Esophagus muscularis mucosa (tissue), 4 donors: ENCODE results near the gene CD34. TPM values are rescaled to one million over a fixed set of nuclear protein-coding genes. Genes with fewer than 3 reads are reported as not detected.

Source experiments
- DNase-seq: peaks from one replicate; pipeline ENCODE4 v3.0.0-alpha.2; 2017; ENCODE audit errors: extremely low spot score
- H3K27ac ChIP-seq, 4 donors: fragments of 200-600 bp; sonication (generic); replicated peaks in 1 of 4; 1 replicate in 3 of 4; 2 replicates in 1 of 4; pipeline ENCODE4 v1.5.1; 2016 to 2019; ENCODE audit warnings: mild to moderate bottlenecking in 1 of 4
- H3K27me3 ChIP-seq, 4 donors: fragments of 200-600 bp; sonication (generic); one replicate each; pipeline versions ENCODE4 v1.5.1 to v1.6.0; 2016 to 2019
- H3K36me3 ChIP-seq, 4 donors: fragments of 200-600 bp; sonication (generic); one replicate each; pipeline ENCODE4 v1.5.1; 2016 to 2019
- H3K4me1 ChIP-seq, 4 donors: fragments of 200-600 bp; sonication (generic); one replicate each; pipeline ENCODE4 v1.5.1; 2016 to 2019
- H3K4me3 ChIP-seq, 4 donors: fragments of 200-600 bp; sonication (generic); 1 replicate in 2 of 4; 2 replicates in 2 of 4; pipeline ENCODE4 v1.5.1; 2016 to 2019; ENCODE audit warnings: mild to moderate bottlenecking in 4 of 4, moderate library complexity in 1 of 4
- H3K9me3 ChIP-seq, 4 donors: fragments of 200-600 bp; sonication (generic); 1 replicate in 3 of 4; 2 replicates in 1 of 4; pipeline ENCODE4 v1.5.1; 2016 to 2019
- CTCF ChIP-seq, 3 experiments: fragments of 200-600 bp in 2 of 3; fragments of 450-650 bp in 1 of 3; sonication (generic) in 2 of 3; IDR thresholded peaks; one replicate each; pipeline ENCODE4 v1.5.1; 2017 to 2019; ENCODE audit warnings: antibody characterized with exemption in 3 of 3, mild to moderate bottlenecking in 2 of 3, moderate library complexity in 1 of 3
- EP300 ChIP-seq: sonication (generic); formaldehyde crosslinking; IDR thresholded peaks from one replicate; pipeline ENCODE4 v1.6.1; 2017; ENCODE audit warnings: antibody characterized with exemption
- POLR2A ChIP-seq: fragments of 450-650 bp; IDR thresholded peaks from one replicate; pipeline ENCODE4 v1.6.1; 2017; ENCODE audit warnings: antibody characterized with exemption, moderate library complexity, mild to moderate bottlenecking, low read depth
- POLR2AphosphoS5 ChIP-seq, 2 donors: sonication (generic); formaldehyde crosslinking; IDR thresholded peaks; one replicate each; pipeline ENCODE4 v1.6.1; 2017; ENCODE audit warnings: antibody characterized with exemption in 2 of 2
- WGBS: methylation state at CpG from one replicate; pipeline ENCODE4 v1.1.5; 2018; 5-methylcytosine and 5-hydroxymethylcytosine counted together
- intact Hi-C: fragments of 100-400 bp; cut with DNase I; formaldehyde crosslinking; loops from one replicate; pipeline ENCODE4 v1.15.1; 2023
- total RNA-seq, 4 donors: library from RNA; depleted of rRNA; stranded (reverse); fragments of >200 nt; gene quantifications; one replicate each; pipeline versions ENCODE4 v1.1.0 to v1.2.1, GENCODE V29; 2016

Gene CD34
- total RNA-seq, 4 donors from 2014 or later: 70.2 to 136 (median 93.3) TPM

- WGBS: 63% methylated on average over 2 of the region's 2 CpGs
- intact Hi-C loops: loop anchor here (5.0 kb wide), 1 partner anchor 37 kb away; no protein-coding TSS in a partner anchor
These were observed 9.6 kb upstream of the CD34 start for GRCh38 chr1:207920444-207921021.

GRCh38 chr1:207919523-207920170 is 8.7 kb upstream of the CD34 start:
- WGBS: 55% methylated on average over 2 of the region's 2 CpGs
- Histone ChIP-seq H3K27me3 (no peaks in the 10 kb centered on the region), H3K36me3 (no peaks in the 10 kb centered on the region), H3K27ac (peak overlapping the region; percentile 32 to 64 (median 58)), H3K9me3 (no peaks in the 10 kb centered on the region), H3K4me3 (no peak overlapping the region), H3K4me1 (peaks cover 52 to 67% (median 58%) of the 10 kb centered on the region in 4 donors)
- intact Hi-C loops: loop anchor here (5.0 kb wide), 1 partner anchor 38 kb away; no protein-coding TSS in a partner anchor
- TF ChIP-seq CTCF (IDR thresholded peaks at IDR 0.05) (no peak), EP300 (no peak), POLR2AphosphoS5 (IDR thresholded peaks at IDR 0.05) (peak; percentile 39 to 43)
- DNase-seq: peak; percentile 91

More at GRCh38 chr1:207920444-207921021, 9.6 kb upstream of the CD34 start:
- Histone ChIP-seq H3K36me3 (no peaks in the 10 kb centered on the region), H3K9me3 (no peaks in the 10 kb centered on the region), H3K4me1 (peaks cover 61 to 76% (median 66%) of the 10 kb centered on the region in 4 donors), H3K27ac (peak overlapping the region; percentile 42 to 64 (median 58)), H3K27me3 (no peaks in the 10 kb centered on the region), H3K4me3 (no peak overlapping the region)
- peak; percentile 62 for DNase-seq
- TF ChIP-seq POLR2A: no peak
- TF ChIP-seq CTCF (IDR thresholded peaks at IDR 0.05): no peak
- TF ChIP-seq EP300: no peak
- TF ChIP-seq POLR2AphosphoS5 (IDR thresholded peaks at IDR 0.05): no peak

- WGBS: 61% methylated on average over 5 of the region's 5 CpGs
- intact Hi-C loops: no loop called here
- DNase-seq: peak; percentile 74
- no peaks in the 10 kb centered on the region for H3K9me3 ChIP-seq
- H3K27me3 ChIP-seq: peaks cover 0 to 4% (median 0%) of the 10 kb centered on the region in 4 donors
- H3K4me3 ChIP-seq: no peak overlapping the region
- TF ChIP-seq POLR2A (no peak), POLR2AphosphoS5 (IDR thresholded peaks at IDR 0.05) (no peak), CTCF (IDR thresholded peaks at IDR 0.05) (no peak), EP300 (no peak)
- H3K36me3 ChIP-seq: no peaks in the 10 kb centered on the region
- peak overlapping the region; percentile 32 to 64 (median 58) for H3K27ac ChIP-seq
- peaks cover 44 to 57% (median 47%) of the 10 kb centered on the region in 4 donors for H3K4me1 ChIP-seq
These were observed 7.7 kb upstream of the CD34 start for GRCh38 chr1:207918581-207918980.

- intact Hi-C loops: no loop called here
- DNase-seq: peak; percentile 66
- Histone ChIP-seq H3K36me3 (no peaks in the 10 kb centered on the region), H3K4me1 (peaks cover 39 to 53% (median 41%) of the 10 kb centered on the region in 4 donors), H3K27ac (peak overlapping the region; percentile 32 to 64 (median 58)), H3K4me3 (no peak overlapping the region), H3K9me3 (no peaks in the 10 kb centered on the region), H3K27me3 (peaks cover 0 to 8% (median 0%) of the 10 kb centered on the region in 4 donors)
- 80% methylated on average over 5 of the region's 5 CpGs for WGBS
- TF ChIP-seq CTCF (IDR thresholded peaks at IDR 0.05): no peak
- no peak for TF ChIP-seq POLR2AphosphoS5 (IDR thresholded peaks at IDR 0.05)
- no peak for TF ChIP-seq EP300
- TF ChIP-seq POLR2A: no peak
These were observed 7.1 kb upstream of the CD34 start for GRCh38 chr1:207918011-207918410.
